HFFc6 (cell line): Measurements from ENCODE around the gene ULK4. TPM values are rescaled to one million over a fixed set of nuclear protein-coding genes. Genes with fewer than 3 reads are reported as not detected.

ENCODE experiments used
- DNase-seq: peaks from one replicate; pipeline ENCODE4 v3.0.0-alpha.2; 2018
- H3K27ac Mint-ChIP-seq: 2 replicates; pipeline ENCODE4 v1.8.0; 2020; ENCODE audit warnings: mild to moderate bottlenecking, mixed read lengths
- H3K27me3 Mint-ChIP-seq: 2 replicates; pipeline ENCODE4 v1.8.0; 2021; ENCODE audit warnings: mild to moderate bottlenecking, moderate library complexity, mixed read lengths; ENCODE audit not compliant: insufficient read depth
- H3K36me3 Mint-ChIP-seq: 2 replicates; pipeline ENCODE4 v1.8.0; 2021; ENCODE audit warnings: low read depth, mixed read lengths
- H3K4me1 Mint-ChIP-seq: 2 replicates; pipeline ENCODE4 v1.8.0; 2020; ENCODE audit warnings: low read depth, mixed read lengths
- H3K4me3 Mint-ChIP-seq: 2 replicates; pipeline ENCODE4 v1.8.0; 2020; ENCODE audit warnings: mild to moderate bottlenecking, moderate library complexity, mixed read lengths
- H3K9me3 Mint-ChIP-seq: 2 replicates; pipeline ENCODE4 v1.8.0; 2020; ENCODE audit warnings: mild to moderate bottlenecking, mixed read lengths
- total RNA-seq, 6 experiments: library from RNA; stranded (reverse); fragmentation: NEBNext Ultra II Directional; extraction: Animal tissue kit (Norgen Biotek cat#: 25700); gene quantifications; 2 replicates in 1 of 6; 3 replicates in 5 of 6; pipeline ENCODE4 v1.2.3, GENCODE V29; 2021
- TF ChIP-seq, protein P1 (sequence below): fragments of 200-600 bp; sonication (generic); IDR thresholded peaks from 2 replicates; pipeline ENCODE4 v1.5.0; 2021; ENCODE audit warnings: antibody characterized with exemption, mild to moderate bottlenecking

ULK4 gene
- total RNA-seq, 6 experiments from 2014 or later, result 6.0 to 8.6 (median 6.7) TPM

DNA sequence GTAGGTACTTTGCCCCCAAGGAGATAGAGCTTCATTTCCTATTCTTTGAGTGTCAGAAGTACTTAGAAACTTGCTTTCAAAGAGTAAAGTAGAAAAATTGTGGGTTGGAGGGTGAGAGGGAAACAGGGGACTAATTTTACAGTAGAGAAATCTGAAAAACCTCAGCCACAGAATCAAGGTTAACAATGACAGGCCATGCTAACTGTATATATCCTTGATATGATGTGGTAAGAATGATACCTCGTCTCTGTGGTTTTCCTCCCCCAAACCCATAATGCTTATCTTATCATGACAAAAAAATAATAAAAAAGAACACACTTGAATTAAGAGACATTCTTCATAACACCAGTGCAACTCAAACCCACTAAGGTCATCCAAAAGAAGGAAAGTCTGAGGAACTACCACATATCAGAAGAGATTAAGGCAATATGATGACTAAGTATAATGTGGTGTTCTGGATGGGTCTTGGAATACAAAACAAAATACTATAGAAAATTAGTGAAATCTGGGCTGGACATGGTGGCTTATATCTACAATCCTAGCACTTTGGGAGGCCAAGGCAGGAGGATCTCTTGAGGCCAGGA is 360.4 kb downstream of the ULK4 start:
- TF ChIP-seq, protein P1, sequence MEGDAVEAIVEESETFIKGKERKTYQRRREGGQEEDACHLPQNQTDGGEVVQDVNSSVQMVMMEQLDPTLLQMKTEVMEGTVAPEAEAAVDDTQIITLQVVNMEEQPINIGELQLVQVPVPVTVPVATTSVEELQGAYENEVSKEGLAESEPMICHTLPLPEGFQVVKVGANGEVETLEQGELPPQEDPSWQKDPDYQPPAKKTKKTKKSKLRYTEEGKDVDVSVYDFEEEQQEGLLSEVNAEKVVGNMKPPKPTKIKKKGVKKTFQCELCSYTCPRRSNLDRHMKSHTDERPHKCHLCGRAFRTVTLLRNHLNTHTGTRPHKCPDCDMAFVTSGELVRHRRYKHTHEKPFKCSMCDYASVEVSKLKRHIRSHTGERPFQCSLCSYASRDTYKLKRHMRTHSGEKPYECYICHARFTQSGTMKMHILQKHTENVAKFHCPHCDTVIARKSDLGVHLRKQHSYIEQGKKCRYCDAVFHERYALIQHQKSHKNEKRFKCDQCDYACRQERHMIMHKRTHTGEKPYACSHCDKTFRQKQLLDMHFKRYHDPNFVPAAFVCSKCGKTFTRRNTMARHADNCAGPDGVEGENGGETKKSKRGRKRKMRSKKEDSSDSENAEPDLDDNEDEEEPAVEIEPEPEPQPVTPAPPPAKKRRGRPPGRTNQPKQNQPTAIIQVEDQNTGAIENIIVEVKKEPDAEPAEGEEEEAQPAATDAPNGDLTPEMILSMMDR, result no peak
- Mint-ChIP-seq H3K27me3 (no peaks in the 10 kb centered on the region), H3K9me3 (no peaks in the 10 kb centered on the region), H3K36me3 (no peaks in the 10 kb centered on the region), H3K4me3 (no peak overlapping the region), H3K27ac (no peak overlapping the region), H3K4me1 (no peaks in the 10 kb centered on the region; the same call in 1 of the 2 replicates)
- no peak for DNase-seq

DNA sequence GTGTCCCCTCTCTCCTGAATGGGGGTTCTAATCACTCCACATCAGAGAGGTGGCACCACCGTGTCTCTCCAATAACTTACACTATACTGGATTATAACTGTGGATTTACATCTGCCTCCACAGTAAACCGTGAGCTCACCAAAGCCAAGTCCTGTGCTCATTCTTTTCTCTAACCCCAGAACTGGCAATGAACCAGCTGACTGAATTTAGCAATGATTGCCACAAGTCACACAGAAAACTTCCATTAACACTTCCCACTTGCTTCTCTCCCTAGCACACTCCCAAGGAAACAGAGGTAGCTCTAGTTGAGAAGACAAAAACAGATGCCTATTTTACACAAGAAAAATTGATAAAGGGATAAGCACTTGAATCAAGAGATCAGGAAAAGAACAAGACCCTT is 361.3 kb downstream of the ULK4 start:
- TF ChIP-seq, protein P1, result no peak
- Mint-ChIP-seq H3K27me3 (no peaks in the 10 kb centered on the region), H3K4me1 (no peaks in the 10 kb centered on the region; the same call in 1 of the 2 replicates), H3K36me3 (no peaks in the 10 kb centered on the region), H3K9me3 (no peaks in the 10 kb centered on the region), H3K27ac (no peak overlapping the region), H3K4me3 (no peak overlapping the region)
- no peak for DNase-seq

DNA sequence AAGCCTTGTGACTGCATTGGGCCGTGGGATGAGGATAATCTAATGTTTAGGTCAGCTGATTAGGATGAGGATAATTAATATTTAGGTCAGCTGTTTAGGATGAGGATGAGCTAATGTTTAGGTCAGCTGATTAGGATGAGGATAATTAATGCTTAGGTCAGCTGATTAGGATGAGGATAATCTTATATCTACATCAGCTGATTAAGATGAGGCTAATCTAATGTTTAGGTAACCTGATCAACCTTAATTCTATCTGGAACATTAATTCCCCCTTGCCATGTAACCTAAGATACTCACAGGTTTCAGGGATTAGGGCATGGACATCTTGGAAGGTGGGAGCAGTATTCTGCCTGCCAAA is 362.8 kb downstream of the ULK4 start:
- H3K4me1 Mint-ChIP-seq, result peaks cover 5% of the 10 kb centered on the region; the same call in 1 of the 2 replicates
- no peaks in the 10 kb centered on the region; the same call in 1 of the 2 replicates for H3K27me3 Mint-ChIP-seq
- H3K27ac Mint-ChIP-seq, result no peak overlapping the region
- no peak for DNase-seq
- no peaks in the 10 kb centered on the region for H3K36me3 Mint-ChIP-seq
- H3K9me3 Mint-ChIP-seq, result no peaks in the 10 kb centered on the region
- no peak overlapping the region for H3K4me3 Mint-ChIP-seq
- TF ChIP-seq, protein P1, result no peak

DNA sequence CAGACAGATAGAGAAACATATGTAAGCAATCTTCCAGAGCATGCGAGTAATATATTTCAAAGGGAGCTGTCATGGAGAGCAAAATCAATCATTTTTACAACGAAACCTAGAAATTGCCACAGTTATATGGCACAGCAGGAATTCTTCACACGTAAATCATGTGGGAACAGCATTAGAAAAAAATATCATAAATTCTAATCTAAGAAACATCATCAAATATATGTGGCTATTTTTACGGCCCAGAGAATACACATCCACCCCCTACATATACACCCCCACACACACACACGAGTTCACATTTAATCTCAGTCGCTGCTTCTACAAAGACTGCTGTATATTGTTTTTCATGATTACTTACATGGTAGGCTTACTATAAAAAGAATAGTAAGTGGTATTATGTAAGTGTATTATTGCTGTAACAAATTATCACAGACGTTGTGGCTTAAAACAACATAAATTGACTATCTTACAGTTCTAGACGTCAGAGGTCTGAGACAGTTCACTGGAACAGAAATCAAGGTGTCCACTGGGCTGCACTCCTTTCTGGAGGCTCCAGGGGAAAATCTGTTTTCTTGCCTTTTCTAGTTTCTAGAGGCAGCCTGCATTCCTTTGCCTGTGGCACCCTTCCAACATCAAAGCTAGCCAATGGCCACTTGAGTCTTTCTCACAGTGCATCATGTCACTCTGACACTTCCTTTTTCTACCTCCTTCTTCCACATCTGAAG is 363.3 kb downstream of the ULK4 start:
- H3K4me3 Mint-ChIP-seq, result no peak overlapping the region
- peak; percentile 49 for DNase-seq
- TF ChIP-seq, protein P1, result no peak
- peaks cover 5% of the 10 kb centered on the region; the same call in 1 of the 2 replicates for H3K4me1 Mint-ChIP-seq
- H3K27ac Mint-ChIP-seq, result no peak overlapping the region
- no peaks in the 10 kb centered on the region for H3K9me3 Mint-ChIP-seq
- H3K27me3 Mint-ChIP-seq, result no peaks in the 10 kb centered on the region; the same call in 1 of the 2 replicates
- H3K36me3 Mint-ChIP-seq, result no peaks in the 10 kb centered on the region

DNA sequence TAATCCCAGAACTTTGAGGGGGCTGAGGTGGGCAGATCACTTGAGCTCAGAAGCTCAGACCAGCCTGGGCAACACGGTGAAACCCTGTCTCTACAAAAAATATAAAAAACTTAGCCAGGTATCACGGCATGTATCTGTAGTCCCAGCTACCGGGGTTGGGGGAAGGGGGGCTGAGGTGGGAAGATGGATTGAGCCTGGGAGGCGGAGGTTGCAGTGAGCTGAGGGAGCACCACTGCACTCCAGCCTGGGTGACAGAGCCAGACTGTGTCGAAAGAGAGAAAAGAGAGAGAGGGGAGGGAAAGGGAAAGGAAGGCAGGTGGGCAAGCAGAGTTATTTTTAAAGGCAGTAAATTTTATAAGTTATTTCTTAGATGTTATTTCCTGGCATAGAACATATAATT is 368.1 kb downstream of the ULK4 start:
- Mint-ChIP-seq H3K36me3 (no peaks in the 10 kb centered on the region), H3K27ac (no peak overlapping the region), H3K9me3 (no peaks in the 10 kb centered on the region), H3K27me3 (no peaks in the 10 kb centered on the region; the same call in 1 of the 2 replicates), H3K4me3 (no peak overlapping the region), H3K4me1 (peaks cover 5% of the 10 kb centered on the region; the same call in 1 of the 2 replicates)
- TF ChIP-seq, protein P1, result no peak
- no peak for DNase-seq
